Spinal cord (tissue), 10 donors: ENCODE data around the gene IQGAP3. TPM values are rescaled to one million over a fixed set of nuclear protein-coding genes. Genes with fewer than 3 reads are reported as not detected.

Source experiments
- DNase-seq, 6 donors: peaks; one replicate each; pipeline versions ENCODE4 v3.0.0 to v3.0.0-alpha.2; 2013 to 2015; ENCODE audit warnings: low spot score in 6 of 6, low read depth in 4 of 6
- H3K27ac ChIP-seq: one replicate; pipeline ENCODE4 v1.5.1; 2013; ENCODE audit warnings: low read depth, low read length, control low read depth
- H3K27me3 ChIP-seq: one replicate; pipeline ENCODE4 v1.6.1; 2013; ENCODE audit warnings: low read length; ENCODE audit not compliant: control insufficient read depth, insufficient read depth
- H3K36me3 ChIP-seq: one replicate; pipeline ENCODE4 v1.6.1; 2013; ENCODE audit warnings: low read length; ENCODE audit not compliant: control insufficient read depth, insufficient read depth
- H3K4me1 ChIP-seq: one replicate; pipeline ENCODE4 v1.6.1; 2013; ENCODE audit warnings: low read length; ENCODE audit not compliant: control insufficient read depth, insufficient read depth
- H3K4me3 ChIP-seq: one replicate; pipeline ENCODE4 v1.5.1; 2013; ENCODE audit warnings: low read depth, low read length, control low read depth
- H3K9me3 ChIP-seq: one replicate; pipeline ENCODE4 v1.6.1; 2013; ENCODE audit warnings: low read length; ENCODE audit not compliant: control insufficient read depth, insufficient read depth
- WGBS: methylation state at CpG from one replicate; pipeline ENCODE4 v1.1.5; 2013; ENCODE audit warnings: missing lambda C conversion rate; ENCODE audit not compliant: insufficient coverage; 5-methylcytosine and 5-hydroxymethylcytosine counted together
- polyA plus RNA-seq, 2 donors: library from polyadenylated mRNA; unstranded; fragments of 120-200 nt; gene quantifications; one replicate each; pipeline ENCODE4 v1.2.1, GENCODE V29; 2013; ENCODE audit not compliant: insufficient read length in 2 of 2
- total RNA-seq, 2 donors: library from RNA; depleted of rRNA in 1 of 2; stranded (reverse); fragments of 120-200 nt in 1 of 2; fragments of >200 nt in 1 of 2; gene quantifications; one replicate each; pipeline versions ENCODE4 v1.2.3 to v1.2.4, GENCODE V29; 2013 to 2014
- donor health status: healthy.

IQGAP3 gene
- total and polyA plus RNA-seq, 4 donors, result 4.9 to 10.4 (median 7.0) TPM

- Histone ChIP-seq H3K9me3 (no peaks in the 10 kb centered on the region), H3K27me3 (no peaks in the 10 kb centered on the region), H3K4me1 (no peaks in the 10 kb centered on the region), H3K4me3 (no peak overlapping the region), H3K36me3 (peaks cover 40% of the 10 kb centered on the region), H3K27ac (no peak overlapping the region)
- no peak for DNase-seq
- 96% methylated on average over 12 of the region's 12 CpGs for WGBS
Observed at GRCh38 chr1:156534424-156535060, 37.8 kb downstream of the IQGAP3 start.

- H3K36me3 ChIP-seq, result peaks cover 40% of the 10 kb centered on the region
- DNase-seq, result no peak
- WGBS, result 93% methylated on average over 11 of the region's 11 CpGs
Observed at GRCh38 chr1:156533568-156534220, 38.7 kb downstream of the IQGAP3 start.

GRCh38 chr1:156532374-156532773 lies 40.0 kb downstream of the IQGAP3 start:
- H3K4me1 ChIP-seq, result peaks cover 5% of the 10 kb centered on the region
- no peaks in the 10 kb centered on the region for H3K27me3 ChIP-seq
- peaks cover 40% of the 10 kb centered on the region for H3K36me3 ChIP-seq
- DNase-seq, result no peak
- H3K9me3 ChIP-seq, result no peaks in the 10 kb centered on the region
- WGBS, result 100% methylated on average over 3 of the region's 4 CpGs
- H3K4me3 ChIP-seq, result no peak overlapping the region
- H3K27ac ChIP-seq, result no peak overlapping the region

More at GRCh38 chr1:156533568-156534220, 38.7 kb downstream of the IQGAP3 start:
- Histone ChIP-seq H3K27ac (no peak overlapping the region), H3K9me3 (no peaks in the 10 kb centered on the region), H3K4me1 (peaks cover 4% of the 10 kb centered on the region), H3K4me3 (no peak overlapping the region), H3K27me3 (no peaks in the 10 kb centered on the region)

- no peak for DNase-seq
- H3K36me3 ChIP-seq, result peaks cover 32% of the 10 kb centered on the region
- H3K4me3 ChIP-seq, result no peak overlapping the region
Observed at GRCh38 chr1:156530006-156530405, 42.4 kb downstream of the IQGAP3 start.

GRCh38 chr1:156528875-156529425 lies 43.4 kb downstream of the IQGAP3 start:
- H3K4me1 ChIP-seq, result peaks cover 13% of the 10 kb centered on the region
- WGBS, result 94% methylated on average over 7 of the region's 8 CpGs
- no peak overlapping the region for H3K27ac ChIP-seq
- no peaks in the 10 kb centered on the region for H3K9me3 ChIP-seq
- no peak for DNase-seq
- H3K36me3 ChIP-seq, result peaks cover 26% of the 10 kb centered on the region
- H3K27me3 ChIP-seq, result no peaks in the 10 kb centered on the region
- H3K4me3 ChIP-seq, result no peak overlapping the region

More at GRCh38 chr1:156530006-156530405, 42.4 kb downstream of the IQGAP3 start:
- H3K27ac ChIP-seq, result no peak overlapping the region
- H3K4me1 ChIP-seq, result peaks cover 11% of the 10 kb centered on the region
- H3K27me3 ChIP-seq, result no peaks in the 10 kb centered on the region
- H3K9me3 ChIP-seq, result no peaks in the 10 kb centered on the region
- 98% methylated on average over 17 of the region's 18 CpGs for WGBS

GRCh38 chr1:156528231-156528630 lies 44.1 kb downstream of the IQGAP3 start:
- no peak overlapping the region for H3K4me3 ChIP-seq
- 86% methylated on average over 4 of the region's 5 CpGs for WGBS

GRCh38 chr1:156527584-156527983 lies 44.8 kb downstream of the IQGAP3 start:
- peaks cover 13% of the 10 kb centered on the region for H3K36me3 ChIP-seq
- 83% methylated on average over 1 of the region's 2 CpGs for WGBS
- no peak for DNase-seq

More at GRCh38 chr1:156528231-156528630, 44.1 kb downstream of the IQGAP3 start:
- H3K36me3 ChIP-seq, result peaks cover 19% of the 10 kb centered on the region
- no peak overlapping the region for H3K27ac ChIP-seq
- peaks cover 13% of the 10 kb centered on the region for H3K4me1 ChIP-seq
- DNase-seq, result no peak
- no peaks in the 10 kb centered on the region for H3K27me3 ChIP-seq
- H3K9me3 ChIP-seq, result no peaks in the 10 kb centered on the region

GRCh38 chr1:156525856-156526489 lies 46.4 kb downstream of the IQGAP3 start:
- H3K4me1 ChIP-seq, result peaks cover 13% of the 10 kb centered on the region
- WGBS, result 57% methylated on average over 2 of the region's 2 CpGs
- H3K27me3 ChIP-seq, result no peaks in the 10 kb centered on the region
- peaks cover 8% of the 10 kb centered on the region for H3K36me3 ChIP-seq
- H3K27ac ChIP-seq, result no peak overlapping the region
- no peak overlapping the region for H3K4me3 ChIP-seq
- H3K9me3 ChIP-seq, result no peaks in the 10 kb centered on the region
- DNase-seq, result no peak

More at GRCh38 chr1:156527584-156527983, 44.8 kb downstream of the IQGAP3 start:
- H3K27ac ChIP-seq, result no peak overlapping the region
- H3K9me3 ChIP-seq, result no peaks in the 10 kb centered on the region
- no peak overlapping the region for H3K4me3 ChIP-seq
- no peaks in the 10 kb centered on the region for H3K27me3 ChIP-seq
- H3K4me1 ChIP-seq, result peaks cover 13% of the 10 kb centered on the region

- Histone ChIP-seq H3K27me3 (no peaks in the 10 kb centered on the region), H3K9me3 (no peaks in the 10 kb centered on the region), H3K4me1 (peaks cover 13% of the 10 kb centered on the region), H3K36me3 (peaks cover 2% of the 10 kb centered on the region), H3K4me3 (no peak overlapping the region), H3K27ac (no peak overlapping the region)
- WGBS, result 35% methylated on average over 2 of the region's 6 CpGs
- DNase-seq, result peak in 2 of 6 donors; percentile 12 to 88
Observed at GRCh38 chr1:156525071-156525501, 47.3 kb downstream of the IQGAP3 start.
